ENCODE measurements around the gene WASF2.

DNA sequence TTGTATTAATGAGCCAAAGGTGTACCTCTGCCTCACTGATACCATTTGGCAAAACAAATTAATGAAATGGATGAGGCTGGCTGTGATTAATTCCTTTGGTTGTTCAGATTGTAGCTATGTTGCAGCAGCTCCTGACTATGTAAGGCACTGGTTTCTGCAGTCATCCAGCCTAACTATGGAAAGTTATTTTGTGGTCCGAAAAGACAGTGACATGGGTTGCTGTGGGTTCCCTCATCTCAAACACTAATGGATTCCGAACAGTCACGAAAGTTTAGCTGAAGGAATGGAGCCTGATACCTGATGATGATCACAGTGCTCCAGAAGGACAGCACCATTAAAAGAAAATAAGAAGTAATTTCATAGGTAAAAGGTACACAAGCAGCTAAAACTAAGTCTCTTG lies 42.6 kb downstream of the WASF2 start:
- TF ChIP-seq POLR2A (IDR thresholded peaks at IDR 0.05), result no peak
- TF ChIP-seq CTCF (IDR thresholded peaks at IDR 0.05), result no peak

All from body of pancreas (tissue), 4 donors.